Ishikawa (cell line): ENCODE measurements around the gene UBE3B.

Source experiments
- CEBPB ChIP-seq: IDR thresholded peaks from 2 replicates; pipeline ENCODE4 v1.6.1; 2012
- EGR1 ChIP-seq: IDR thresholded peaks from 2 replicates; pipeline ENCODE4 v1.6.1; 2012
- EP300 ChIP-seq: IDR thresholded peaks from 2 replicates; pipeline ENCODE4 v1.6.1; 2012; ENCODE audit warnings: borderline replicate concordance
- FOXM1 ChIP-seq: IDR thresholded peaks from 2 replicates; pipeline ENCODE4 v1.6.1; 2012; ENCODE audit warnings: low read depth, borderline replicate concordance
- NFIC ChIP-seq: IDR thresholded peaks from 2 replicates; pipeline ENCODE4 v1.6.1; 2012
- RAD21 ChIP-seq: IDR thresholded peaks from 2 replicates; pipeline ENCODE4 v1.6.1; 2012; ENCODE audit warnings: low read depth
- REST ChIP-seq: IDR thresholded peaks from 2 replicates; pipeline ENCODE4 v1.6.1; 2012; ENCODE audit warnings: low read depth, mild to moderate bottlenecking
- TAF1 ChIP-seq: IDR thresholded peaks from 2 replicates; pipeline ENCODE4 v1.6.1; 2012; ENCODE audit warnings: low read depth, mild to moderate bottlenecking
- TCF12 ChIP-seq: IDR thresholded peaks from 2 replicates; pipeline ENCODE4 v1.6.1; 2012; ENCODE audit warnings: low read depth
- TEAD4 ChIP-seq: IDR thresholded peaks from 2 replicates; pipeline ENCODE4 v1.6.1; 2012
- YY1 ChIP-seq: IDR thresholded peaks from 2 replicates; pipeline ENCODE4 v1.6.1; 2012; ENCODE audit warnings: low read depth
- ZBTB7A ChIP-seq: IDR thresholded peaks from 2 replicates; pipeline ENCODE4 v1.6.1; 2012; ENCODE audit warnings: low read depth
- TF ChIP-seq, protein P1 (sequence below): IDR thresholded peaks from 2 replicates; pipeline ENCODE4 v1.6.1; 2012
- TF ChIP-seq, protein P2 (sequence below): IDR thresholded peaks from 2 replicates; pipeline ENCODE4 v1.6.1; 2012

DNA sequence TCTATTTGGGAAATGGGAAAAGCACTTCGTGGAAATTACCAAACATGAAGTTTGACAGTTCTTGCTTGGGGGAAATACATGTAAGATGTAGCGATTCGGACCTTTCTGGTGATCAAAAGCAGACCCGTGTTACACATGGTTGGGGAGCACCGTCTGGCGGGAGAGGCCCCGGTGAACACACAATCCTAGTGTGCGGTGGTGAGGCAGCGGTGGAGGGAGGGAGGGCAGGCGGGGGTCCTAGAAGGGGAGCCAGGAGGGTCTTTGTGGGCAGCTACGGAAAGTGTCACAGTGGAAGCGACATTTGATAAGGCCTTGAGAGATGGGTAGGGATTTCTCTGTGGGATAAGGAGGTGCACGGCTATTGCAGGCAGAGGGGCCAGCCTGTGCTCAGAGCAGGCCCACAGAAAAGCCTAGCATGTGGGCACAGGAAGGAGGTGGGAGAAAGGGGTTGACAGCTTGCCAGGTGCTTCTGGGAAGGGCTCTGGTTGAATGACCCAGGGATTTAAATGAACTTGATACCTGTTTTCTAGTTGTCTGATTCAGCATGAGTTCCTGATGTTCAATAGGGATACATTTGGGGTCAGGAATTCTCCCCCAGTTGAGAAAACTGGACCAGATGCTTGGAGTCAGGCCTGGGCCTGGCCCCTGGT lies 103.4 kb downstream of the UBE3B start:
- TF ChIP-seq EGR1 (no peak), TEAD4 (no peak), EP300 (no peak), REST (no peak), CEBPB (no peak), YY1 (no peak), FOXM1 (no peak), ZBTB7A (no peak), RAD21 (no peak), TAF1 (no peak), NFIC (no peak), TCF12 (no peak)
- TF ChIP-seq, protein P1, sequence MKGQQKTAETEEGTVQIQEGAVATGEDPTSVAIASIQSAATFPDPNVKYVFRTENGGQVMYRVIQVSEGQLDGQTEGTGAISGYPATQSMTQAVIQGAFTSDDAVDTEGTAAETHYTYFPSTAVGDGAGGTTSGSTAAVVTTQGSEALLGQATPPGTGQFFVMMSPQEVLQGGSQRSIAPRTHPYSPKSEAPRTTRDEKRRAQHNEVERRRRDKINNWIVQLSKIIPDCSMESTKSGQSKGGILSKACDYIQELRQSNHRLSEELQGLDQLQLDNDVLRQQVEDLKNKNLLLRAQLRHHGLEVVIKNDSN: no peak
- TF ChIP-seq, protein P2, sequence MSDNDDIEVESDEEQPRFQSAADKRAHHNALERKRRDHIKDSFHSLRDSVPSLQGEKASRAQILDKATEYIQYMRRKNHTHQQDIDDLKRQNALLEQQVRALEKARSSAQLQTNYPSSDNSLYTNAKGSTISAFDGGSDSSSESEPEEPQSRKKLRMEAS: no peak
